HTR-8/SVneo (cell line): ENCODE data around the gene ETV3L.

ENCODE experiments used
- DNase-seq: peaks from one replicate; pipeline ENCODE4 v3.0.0; 2011; ENCODE audit warnings: low spot score, mixed read lengths; ENCODE audit not compliant: insufficient read length
- FAIRE-seq: peaks from 2 replicates; lab custom pipeline; 2011; peaks lifted over from hg19 to GRCh38; lab: Jason Lieb, UNC

The ETV3L gene

GRCh38 chr1:157132616-157133167 lies 33.1 kb upstream of the ETV3L start:
- no peak for FAIRE-seq

GRCh38 chr1:157132111-157132510 lies 32.5 kb upstream of the ETV3L start:
- FAIRE-seq (no peak), DNase-seq (no peak)

More at GRCh38 chr1:157132616-157133167, 33.1 kb upstream of the ETV3L start:
- DNase-seq, result no peak

GRCh38 chr1:157131281-157131680 lies 31.7 kb upstream of the ETV3L start:
- no peak for DNase-seq
- no peak for FAIRE-seq

GRCh38 chr1:157124855-157125254 lies 25.2 kb upstream of the ETV3L start:
- no peak for FAIRE-seq
- DNase-seq, result no peak

GRCh38 chr1:157119448-157119847 lies 19.8 kb upstream of the ETV3L start:
- FAIRE-seq, result no peak
- DNase-seq, result no peak

GRCh38 chr1:157119008-157119407 lies 19.4 kb upstream of the ETV3L start:
- DNase-seq (no peak), FAIRE-seq (no peak)

- DNase-seq (no peak), FAIRE-seq (no peak)
These were observed 18.0 kb upstream of the ETV3L start for GRCh38 chr1:157117527-157118057.

- FAIRE-seq (no peak), DNase-seq (no peak)
These were observed 17.1 kb upstream of the ETV3L start for GRCh38 chr1:157116737-157117103.

- DNase-seq, result no peak
- FAIRE-seq, result no peak
These were observed 16.5 kb upstream of the ETV3L start for GRCh38 chr1:157115851-157116736.

- DNase-seq, result no peak
- FAIRE-seq, result no peak
These were observed 15.8 kb upstream of the ETV3L start for GRCh38 chr1:157115429-157115838.

- DNase-seq, result no peak
- no peak for FAIRE-seq
These were observed 14.8 kb upstream of the ETV3L start for GRCh38 chr1:157114183-157115121.

GRCh38 chr1:157113631-157114030 lies 14.0 kb upstream of the ETV3L start:
- FAIRE-seq, result no peak

GRCh38 chr1:157113106-157113505 lies 13.5 kb upstream of the ETV3L start:
- DNase-seq, result no peak
- no peak for FAIRE-seq

More at GRCh38 chr1:157113631-157114030, 14.0 kb upstream of the ETV3L start:
- DNase-seq, result no peak

- DNase-seq (no peak), FAIRE-seq (no peak)
These were observed 12.7 kb upstream of the ETV3L start for GRCh38 chr1:157112186-157112867.

- no peak for FAIRE-seq
- DNase-seq, result no peak
These were observed 12.0 kb upstream of the ETV3L start for GRCh38 chr1:157111396-157112165.

- FAIRE-seq, result no peak
These were observed 11.1 kb upstream of the ETV3L start for GRCh38 chr1:157110686-157111085.

GRCh38 chr1:157110003-157110402 lies 10.4 kb upstream of the ETV3L start:
- no peak for DNase-seq
- no peak for FAIRE-seq

More at GRCh38 chr1:157110686-157111085, 11.1 kb upstream of the ETV3L start:
- DNase-seq, result no peak

GRCh38 chr1:157108448-157108847 lies 8.8 kb upstream of the ETV3L start:
- no peak for FAIRE-seq
- no peak for DNase-seq

- FAIRE-seq (no peak), DNase-seq (no peak)
These were observed 8.1 kb upstream of the ETV3L start for GRCh38 chr1:157107702-157108101.
